HEK293 (cell line): ENCODE measurements around the gene SHTN1.

Experiments used
- HOXC10 ChIP-seq: sonication (generic); formaldehyde crosslinking; IDR thresholded peaks from 2 replicates; pipeline ENCODE4 v1.8.1; 2023; ENCODE audit warnings: mild to moderate bottlenecking, missing genetic modification reagents
- SETDB1 ChIP-seq: IDR thresholded peaks from one replicate; pipeline ENCODE4 v1.6.1; 2017; ENCODE audit warnings: mild to moderate bottlenecking, low read length, moderate library complexity, mixed read lengths; ENCODE audit not compliant: insufficient read length
- YY1 ChIP-seq: fragments of 450-650 bp; formaldehyde crosslinking; IDR thresholded peaks from 2 replicates; pipeline ENCODE4 v1.5.1; 2018; ENCODE audit warnings: missing biosample characterization, missing genetic modification characterization
- ZBTB8A ChIP-seq: fragments of 450-650 bp; formaldehyde crosslinking; IDR thresholded peaks from 2 replicates; pipeline ENCODE4 v1.5.1; 2016; ENCODE audit warnings: missing biosample characterization, missing genetic modification characterization
- ZNF223 ChIP-seq: fragments of 450-650 bp; formaldehyde crosslinking; IDR thresholded peaks from 2 replicates; pipeline ENCODE4 v1.5.1; 2016; ENCODE audit warnings: missing biosample characterization, missing genetic modification characterization
- ZNF585B ChIP-seq: fragments of 450-650 bp; formaldehyde crosslinking; IDR thresholded peaks from 2 replicates; pipeline ENCODE4 v1.5.1; 2016; ENCODE audit warnings: missing biosample characterization, missing genetic modification characterization
- TF ChIP-seq, protein P1 (sequence below): fragments of 450-650 bp; formaldehyde crosslinking; IDR thresholded peaks from 2 replicates; pipeline ENCODE4 v1.5.1; 2016; ENCODE audit warnings: missing biosample characterization, missing genetic modification characterization
- TF ChIP-seq, protein P2 (sequence below): fragments of 450-650 bp; formaldehyde crosslinking; IDR thresholded peaks from 2 replicates; pipeline ENCODE4 v1.5.0; 2017; ENCODE audit warnings: missing biosample characterization, missing genetic modification characterization, borderline replicate concordance

DNA sequence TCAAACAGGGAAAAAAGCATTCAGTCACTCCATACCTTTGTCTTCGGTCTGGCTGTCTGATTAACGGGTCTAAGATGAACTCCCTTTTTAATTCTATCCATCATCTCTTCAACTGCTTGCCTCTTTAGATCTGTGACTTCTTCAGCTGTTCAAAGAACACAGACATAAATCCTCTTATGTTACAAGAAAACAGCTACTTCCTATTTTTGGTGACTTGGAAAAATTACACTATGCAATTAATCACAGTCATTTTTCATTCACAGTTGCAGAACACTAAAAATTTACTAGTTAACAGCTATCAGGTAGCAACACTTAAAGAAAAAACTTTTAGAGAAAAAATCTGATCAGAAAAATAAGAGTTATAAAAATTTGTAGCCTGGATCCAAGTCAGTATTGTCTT, 89.6 kb downstream of the SHTN1 start:
- TF ChIP-seq ZNF223 (tag by site-specific recombination): no peak
- TF ChIP-seq HOXC10 (CRISPR knock-in tag): no peak
- no peak for TF ChIP-seq ZNF585B (tag by site-specific recombination)
- TF ChIP-seq SETDB1: no peak
- TF ChIP-seq, protein P1, sequence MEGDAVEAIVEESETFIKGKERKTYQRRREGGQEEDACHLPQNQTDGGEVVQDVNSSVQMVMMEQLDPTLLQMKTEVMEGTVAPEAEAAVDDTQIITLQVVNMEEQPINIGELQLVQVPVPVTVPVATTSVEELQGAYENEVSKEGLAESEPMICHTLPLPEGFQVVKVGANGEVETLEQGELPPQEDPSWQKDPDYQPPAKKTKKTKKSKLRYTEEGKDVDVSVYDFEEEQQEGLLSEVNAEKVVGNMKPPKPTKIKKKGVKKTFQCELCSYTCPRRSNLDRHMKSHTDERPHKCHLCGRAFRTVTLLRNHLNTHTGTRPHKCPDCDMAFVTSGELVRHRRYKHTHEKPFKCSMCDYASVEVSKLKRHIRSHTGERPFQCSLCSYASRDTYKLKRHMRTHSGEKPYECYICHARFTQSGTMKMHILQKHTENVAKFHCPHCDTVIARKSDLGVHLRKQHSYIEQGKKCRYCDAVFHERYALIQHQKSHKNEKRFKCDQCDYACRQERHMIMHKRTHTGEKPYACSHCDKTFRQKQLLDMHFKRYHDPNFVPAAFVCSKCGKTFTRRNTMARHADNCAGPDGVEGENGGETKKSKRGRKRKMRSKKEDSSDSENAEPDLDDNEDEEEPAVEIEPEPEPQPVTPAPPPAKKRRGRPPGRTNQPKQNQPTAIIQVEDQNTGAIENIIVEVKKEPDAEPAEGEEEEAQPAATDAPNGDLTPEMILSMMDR: no peak
- TF ChIP-seq YY1 (tag by site-specific recombination): no peak
- TF ChIP-seq, protein P2, sequence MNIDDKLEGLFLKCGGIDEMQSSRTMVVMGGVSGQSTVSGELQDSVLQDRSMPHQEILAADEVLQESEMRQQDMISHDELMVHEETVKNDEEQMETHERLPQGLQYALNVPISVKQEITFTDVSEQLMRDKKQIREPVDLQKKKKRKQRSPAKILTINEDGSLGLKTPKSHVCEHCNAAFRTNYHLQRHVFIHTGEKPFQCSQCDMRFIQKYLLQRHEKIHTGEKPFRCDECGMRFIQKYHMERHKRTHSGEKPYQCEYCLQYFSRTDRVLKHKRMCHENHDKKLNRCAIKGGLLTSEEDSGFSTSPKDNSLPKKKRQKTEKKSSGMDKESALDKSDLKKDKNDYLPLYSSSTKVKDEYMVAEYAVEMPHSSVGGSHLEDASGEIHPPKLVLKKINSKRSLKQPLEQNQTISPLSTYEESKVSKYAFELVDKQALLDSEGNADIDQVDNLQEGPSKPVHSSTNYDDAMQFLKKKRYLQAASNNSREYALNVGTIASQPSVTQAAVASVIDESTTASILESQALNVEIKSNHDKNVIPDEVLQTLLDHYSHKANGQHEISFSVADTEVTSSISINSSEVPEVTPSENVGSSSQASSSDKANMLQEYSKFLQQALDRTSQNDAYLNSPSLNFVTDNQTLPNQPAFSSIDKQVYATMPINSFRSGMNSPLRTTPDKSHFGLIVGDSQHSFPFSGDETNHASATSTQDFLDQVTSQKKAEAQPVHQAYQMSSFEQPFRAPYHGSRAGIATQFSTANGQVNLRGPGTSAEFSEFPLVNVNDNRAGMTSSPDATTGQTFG (tag by site-specific recombination): no peak
- no peak for TF ChIP-seq ZBTB8A (tag by site-specific recombination)
